ENCODE measurements around the gene APCDD1L. TPM values are rescaled to one million over a fixed set of nuclear protein-coding genes. Genes with fewer than 3 reads are reported as not detected.
"Not testable (repeated sequence)": the region's sequence is repeated elsewhere in the genome, so short reads cannot be mapped to it uniquely, and the experiment has no call there.

APCDD1L gene
- polyA plus RNA-seq, 1 donor from 2014 or later, result not detected

DNA sequence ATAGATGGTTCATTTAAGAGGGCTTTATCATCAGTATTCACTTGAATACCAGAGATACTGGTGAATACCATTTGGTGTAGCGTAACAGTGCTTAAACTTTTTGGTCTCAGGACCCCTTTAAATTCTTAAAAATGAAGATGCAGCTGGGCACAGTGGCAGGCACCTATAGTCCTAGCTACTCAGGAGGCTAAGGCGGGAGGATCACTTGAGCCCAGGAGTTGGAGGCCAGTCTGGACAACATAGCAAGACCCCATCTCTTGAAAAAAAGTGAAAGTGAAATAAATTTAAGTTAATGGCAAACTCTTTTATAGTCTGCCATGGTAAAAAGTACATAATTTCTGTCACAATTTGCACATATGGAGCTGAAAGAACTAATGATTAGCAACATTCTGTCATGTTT, 86.8 kb downstream of the APCDD1L start:
- no peak overlapping the region for H3K27ac ChIP-seq (ENCODE audit: low read length)
- no peak overlapping the region for H3K9ac ChIP-seq (ENCODE audit: low read length)
- no peaks in the 10 kb centered on the region for H3K27me3 ChIP-seq (ENCODE audit: insufficient read depth, low read depth, low read length)

DNA sequence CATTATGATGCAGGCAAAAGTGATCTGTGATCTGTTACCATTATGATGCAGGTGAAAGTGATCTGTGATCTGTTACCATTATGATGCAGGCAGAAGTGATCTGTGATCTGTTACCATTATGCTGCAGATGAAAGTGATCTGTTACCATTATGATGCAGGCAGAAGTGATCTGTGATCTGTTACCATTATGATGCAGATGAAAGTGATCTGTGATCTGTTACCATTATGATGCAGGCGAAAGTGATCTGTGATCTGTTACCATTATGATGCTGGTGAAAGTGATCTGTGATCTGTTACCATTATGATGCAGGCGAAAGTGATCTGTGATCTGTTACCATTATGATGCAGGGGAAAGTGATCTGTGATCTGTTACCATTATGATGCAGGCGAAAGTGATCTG, 87.6 kb downstream of the APCDD1L start:
- not testable (repeated sequence) for H3K9ac ChIP-seq (ENCODE audit: low read length); H3K36me3 ChIP-seq (ENCODE audit: insufficient read depth, low read length); H3K27ac ChIP-seq (ENCODE audit: low read length); H3K4me3 ChIP-seq (ENCODE audit: low read length); H4K20me1 ChIP-seq (ENCODE audit: insufficient read depth); H3K9me3 ChIP-seq (ENCODE audit: low read length); H3F3A ChIP-seq (ENCODE audit: insufficient read depth, low read length, poor library complexity, severe bottlenecking); H2AFZ ChIP-seq (ENCODE audit: low read depth, low read length); H3K27me3 ChIP-seq (ENCODE audit: insufficient read depth, low read depth, low read length); H3K4me2 ChIP-seq (ENCODE audit: low read length); H3K9me2 ChIP-seq (ENCODE audit: insufficient read depth, low read length)
- H3K79me2 ChIP-seq (replicated peaks; ENCODE audit: insufficient read depth, low read length), result peaks cover 11% of the 10 kb centered on the region

More for the DNA sequence above, 86.8 kb downstream of the APCDD1L start:
- TF ChIP-seq CTCF (IDR thresholded peaks at IDR 0.05; ENCODE audit: poor library complexity, severe bottlenecking) (no peak), EZH2 (IDR thresholded peaks at IDR 0.05; ENCODE audit: borderline replicate concordance, insufficient read depth, low read length, poor library complexity, severe bottlenecking) (no peak), MXI1 (conservative IDR thresholded peaks at IDR 0.05; ENCODE audit: poor library complexity, severe bottlenecking) (no peak), SMC3 (conservative IDR thresholded peaks at IDR 0.05; ENCODE audit: poor library complexity) (no peak), TAF1 (IDR thresholded peaks at IDR 0.05; ENCODE audit: low read depth) (no peak), REST (IDR thresholded peaks at IDR 0.05; ENCODE audit: borderline replicate concordance) (no peak), POLR2AphosphoS5 (IDR thresholded peaks at IDR 0.05) (no peak), RAD21 (conservative IDR thresholded peaks at IDR 0.05) (no peak), EP300 (conservative IDR thresholded peaks at IDR 0.05; ENCODE audit: poor library complexity, severe bottlenecking) (no peak)
- Histone ChIP-seq H3K36me3 (ENCODE audit: insufficient read depth, low read length) (no peaks in the 10 kb centered on the region), H4K20me1 (ENCODE audit: insufficient read depth) (no peaks in the 10 kb centered on the region), H3K4me3 (ENCODE audit: low read length) (no peak overlapping the region), H3K9me3 (ENCODE audit: low read length) (peaks cover 6% of the 10 kb centered on the region), H3F3A (ENCODE audit: insufficient read depth, low read length, poor library complexity, severe bottlenecking) (no peaks in the 10 kb centered on the region), H2AFZ (ENCODE audit: low read depth, low read length) (no peak overlapping the region), H3K79me2 (replicated peaks; ENCODE audit: insufficient read depth, low read length) (peaks cover 19% of the 10 kb centered on the region), H3K9me2 (ENCODE audit: insufficient read depth, low read length) (no peaks in the 10 kb centered on the region), H3K4me2 (ENCODE audit: low read length) (no peak overlapping the region)

Data from neural cell (in vitro differentiated cells).